Measurements from ENCODE around the gene ARID1B. TPM values are rescaled to one million over a fixed set of nuclear protein-coding genes. Genes with fewer than 3 reads are reported as not detected.

The ARID1B gene
- total RNA-seq, 1 experiment from 2014 or later = 24.2 TPM

GRCh38 chr6:156748504-156748903, 28.7 kb upstream of the ARID1B start:
- TF ChIP-seq CTCF (conservative IDR thresholded peaks at IDR 0.05; ENCODE audit: low read depth, low read length) (no peak), EZH2 (IDR thresholded peaks at IDR 0.05; ENCODE audit: low read length, unreplicated experiment) (no peak), EZH2phosphoT487 (IDR thresholded peaks at IDR 0.05; ENCODE audit: borderline replicate concordance, low read length) (no peak)
- CTCF ChIA-PET = no interaction called here

GRCh38 chr6:156752666-156753301, 24.4 kb upstream of the ARID1B start:
- CTCF ChIA-PET = interaction anchor here (0.6 kb wide), 2 partner anchors 50 to 90 kb away, joined by 4 to 5 read pairs; no protein-coding TSS in a partner anchor
- no peak for ATAC-seq

More at GRCh38 chr6:156748504-156748903, 28.7 kb upstream of the ARID1B start:
- Histone ChIP-seq H3K4me2 (ENCODE audit: low read length) (no peak overlapping the region), H3K36me3 (ENCODE audit: low read depth, low read length) (no peaks in the 10 kb centered on the region), H3K27me3 (ENCODE audit: low read length) (no peaks in the 10 kb centered on the region), H3F3A (ENCODE audit: low read length, unreplicated experiment) (no peaks in the 10 kb centered on the region), H3K27ac (ENCODE audit: low read length) (no peak overlapping the region), H3K9me3 (ENCODE audit: low read length) (no peaks in the 10 kb centered on the region), H3K4me1 (ENCODE audit: insufficient read depth, low read length) (no peaks in the 10 kb centered on the region), H3K79me2 (ENCODE audit: low read length) (no peaks in the 10 kb centered on the region), H3K9me2 (replicated peaks; ENCODE audit: low read length) (no peaks in the 10 kb centered on the region), H3K4me3 (ENCODE audit: low read length) (no peak overlapping the region), H3K9ac (ENCODE audit: low read length) (no peak overlapping the region), H4K20me1 (ENCODE audit: low read length) (no peaks in the 10 kb centered on the region), H2AFZ (ENCODE audit: low read length) (no peak overlapping the region)
- no TSS peak for BruUV-seq (replicated peaks)
- POLR2A ChIA-PET (ENCODE audit: unreplicated experiment) = no interaction called here
- ATAC-seq (no peak), DNase-seq (no peak)
- intact Hi-C loops (cut with micrococcal nuclease) = no loop called here

More at GRCh38 chr6:156752666-156753301, 24.4 kb upstream of the ARID1B start:
- Histone ChIP-seq H2AFZ (ENCODE audit: low read length) (no peak overlapping the region), H3K4me2 (ENCODE audit: low read length) (no peak overlapping the region), H3K9me2 (replicated peaks; ENCODE audit: low read length) (no peaks in the 10 kb centered on the region), H3K4me1 (ENCODE audit: insufficient read depth, low read length) (no peaks in the 10 kb centered on the region), H3K27ac (ENCODE audit: low read length) (no peak overlapping the region), H3K79me2 (ENCODE audit: low read length) (no peaks in the 10 kb centered on the region), H3K4me3 (ENCODE audit: low read length) (no peak overlapping the region), H4K20me1 (ENCODE audit: low read length) (no peaks in the 10 kb centered on the region), H3K9me3 (ENCODE audit: low read length) (no peaks in the 10 kb centered on the region), H3K36me3 (ENCODE audit: low read depth, low read length) (no peaks in the 10 kb centered on the region), H3K9ac (ENCODE audit: low read length) (no peak overlapping the region), H3K27me3 (ENCODE audit: low read length) (no peaks in the 10 kb centered on the region), H3F3A (ENCODE audit: low read length, unreplicated experiment) (no peaks in the 10 kb centered on the region)
- BruUV-seq (replicated peaks) = no TSS peak
- POLR2A ChIA-PET (ENCODE audit: unreplicated experiment) = no interaction called here
- intact Hi-C loops (cut with micrococcal nuclease) = no loop called here
- no peak for DNase-seq
- TF ChIP-seq EZH2phosphoT487 (IDR thresholded peaks at IDR 0.05; ENCODE audit: borderline replicate concordance, low read length) = no peak
- TF ChIP-seq CTCF (conservative IDR thresholded peaks at IDR 0.05; ENCODE audit: low read depth, low read length) = peak; percentile 27
